Keratinocyte (primary cell): ENCODE measurements around the gene NSMCE1. TPM values are rescaled to one million over a fixed set of nuclear protein-coding genes. Genes with fewer than 3 reads are reported as not detected.

Experiments used
- DNase-seq: peaks from one replicate; pipeline ENCODE4 v3.0.0-alpha.2; 2011; ENCODE audit warnings: low read depth, missing footprints, low spot score
- FAIRE-seq: peaks from 2 replicates; lab custom pipeline; 2011; peaks lifted over from hg19 to GRCh38; lab: Jason Lieb, UNC
- H2AFZ ChIP-seq: 2 replicates; pipeline ENCODE4 v1.6.0; 2012; ENCODE audit warnings: low read length, control low read depth, inconsistent platforms; ENCODE audit not compliant: control insufficient read depth
- H3K27ac ChIP-seq: 2 replicates; pipeline ENCODE4 v1.5.1; 2011; ENCODE audit warnings: low read length; ENCODE audit not compliant: control insufficient read depth, insufficient read depth
- H3K27me3 ChIP-seq: 3 replicates; pipeline ENCODE4 v1.6.0; 2011; ENCODE audit warnings: low read length; ENCODE audit not compliant: control insufficient read depth, insufficient read depth; ENCODE audit errors: extremely low read depth
- H3K36me3 ChIP-seq, 2 experiments: 2 replicates in 1 of 2; 3 replicates in 1 of 2; pipeline ENCODE4 v1.5.1; 2011; ENCODE audit warnings: low read length in 2 of 2, mild to moderate bottlenecking in 1 of 2; ENCODE audit not compliant: control insufficient read depth in 2 of 2, insufficient read depth in 2 of 2; ENCODE audit errors: extremely low read depth in 1 of 2
- H3K4me1 ChIP-seq: 3 replicates; pipeline ENCODE4 v1.5.1; 2011; ENCODE audit warnings: low read length; ENCODE audit not compliant: control insufficient read depth, insufficient read depth; ENCODE audit errors: extremely low read depth
- H3K4me2 ChIP-seq: 3 replicates; pipeline ENCODE4 v1.6.0; 2011; ENCODE audit warnings: low read depth, low read length; ENCODE audit not compliant: control insufficient read depth, insufficient read depth; ENCODE audit errors: extremely low read depth
- H3K4me3 ChIP-seq, 3 experiments: fragments of 200-600 bp in 1 of 3; sonication (generic) in 1 of 3; 2 replicates in 2 of 3; 3 replicates in 1 of 3; pipeline ENCODE4 v1.5.1; 2011 to 2016; ENCODE audit warnings: low read length in 3 of 3, mild to moderate bottlenecking in 3 of 3, control low read depth in 2 of 3, inconsistent platforms in 1 of 3, low read depth in 1 of 3, mixed read lengths in 1 of 3, mixed run types in 1 of 3, moderate library complexity in 1 of 3; ENCODE audit not compliant: control insufficient read depth in 2 of 3, insufficient read depth in 2 of 3; ENCODE audit errors: extremely low read depth in 1 of 3
- H3K79me2 ChIP-seq: 2 replicates; pipeline ENCODE4 v1.6.0; 2012; ENCODE audit warnings: low read length; ENCODE audit not compliant: control insufficient read depth, insufficient read depth
- H3K9ac ChIP-seq: 3 replicates; pipeline ENCODE4 v1.6.0; 2011; ENCODE audit warnings: low read length; ENCODE audit not compliant: control insufficient read depth, insufficient read depth; ENCODE audit errors: extremely low read depth
- H3K9me1 ChIP-seq: 3 replicates; pipeline ENCODE4 v1.6.0; 2011; ENCODE audit warnings: low read length; ENCODE audit not compliant: control insufficient read depth, insufficient read depth; ENCODE audit errors: extremely low read depth
- H3K9me3 ChIP-seq: 2 replicates; pipeline ENCODE4 v1.5.1; 2012; ENCODE audit warnings: low read depth, low read length; ENCODE audit not compliant: control insufficient read depth
- H4K20me1 ChIP-seq: 3 replicates; pipeline ENCODE4 v1.6.0; 2011; ENCODE audit warnings: low read length; ENCODE audit not compliant: control insufficient read depth, insufficient read depth; ENCODE audit errors: extremely low read depth
- CTCF ChIP-seq, 3 experiments: IDR thresholded peaks in 1 of 3; conservative IDR thresholded peaks in 1 of 3; optimal IDR thresholded peaks in 1 of 3; 2 replicates in 2 of 3; 3 replicates in 1 of 3; pipeline versions ENCODE3 to v1.5.1; 2011; ENCODE audit warnings: low read length in 3 of 3, mild to moderate bottlenecking in 3 of 3, moderate library complexity in 2 of 3, control low read depth in 1 of 3, inconsistent platforms in 1 of 3; ENCODE audit not compliant: insufficient read depth in 2 of 3; ENCODE audit errors: extremely low read depth in 1 of 3
- EZH2 ChIP-seq: IDR thresholded peaks from one replicate; pipeline ENCODE4 v1.6.1; 2012; ENCODE audit warnings: inconsistent platforms, mild to moderate bottlenecking, low read length, moderate library complexity
- dilution Hi-C: fragments of 300-500 bp; cut with MboI; formaldehyde crosslinking; loops from one replicate; pipeline ENCODE4 v1.7.0; 2020; ENCODE audit warnings: low sequenced_read_pairs; ENCODE audit not compliant: extremely low pct_ligation_motif_present
- polyA plus RNA-seq, 5 experiments: library from polyadenylated mRNA; depleted of rRNA in 3 of 5; stranded (reverse) in 3 of 5; stranded (forward) in 1 of 5; unstranded in 1 of 5; fragments of >200 nt; gene quantifications; 1 replicate in 1 of 5; 2 replicates in 3 of 5; 3 replicates in 1 of 5; pipeline versions ENCODE4 v1.2.1 to v1.2.3, GENCODE V29; 2011 to 2012; ENCODE audit warnings: missing spikeins in 2 of 5, low read depth in 1 of 5, low replicate concordance in 1 of 5

NSMCE1 gene
- polyA plus RNA-seq, 1 donor (not counting 4 experiments of a cell fraction or from before 2014, with no cell fraction given), result 55.9 TPM

GRCh38 chr16:27210174-27210573 is 58.4 kb downstream of the NSMCE1 start:
- Histone ChIP-seq H3K9ac (no peak overlapping the region), H3K27me3 (no peaks in the 10 kb centered on the region), H3K36me3 (peaks cover 0 to 5% of the 10 kb centered on the region in 2 experiments), H3K4me2 (no peak overlapping the region), H3K4me1 (no peaks in the 10 kb centered on the region), H3K27ac (no peak overlapping the region), H3K9me3 (no peaks in the 10 kb centered on the region), H2AFZ (no peak overlapping the region), H3K79me2 (no peaks in the 10 kb centered on the region), H4K20me1 (no peaks in the 10 kb centered on the region), H3K9me1 (no peaks in the 10 kb centered on the region), H3K4me3 (no peak overlapping the region)
- FAIRE-seq (no peak), DNase-seq (no peak)
- no peak for TF ChIP-seq EZH2
- no peak for TF ChIP-seq CTCF (optimal IDR thresholded peaks at IDR 0.05 in 1 of 3, IDR thresholded peaks at IDR 0.05 in 1 of 3, conservative IDR thresholded peaks at IDR 0.05 in 1 of 3; ENCODE audit: extremely low read depth in 1 of 3, insufficient read depth in 2 of 3, low read length in 3 of 3)
- dilution Hi-C loops, result no loop called here

GRCh38 chr16:27209591-27209990 is 59.0 kb downstream of the NSMCE1 start:
- Histone ChIP-seq H3K4me2 (no peak overlapping the region), H3K27me3 (no peaks in the 10 kb centered on the region), H2AFZ (no peak overlapping the region), H3K27ac (no peak overlapping the region), H3K4me3 (no peak overlapping the region), H3K9me3 (no peaks in the 10 kb centered on the region), H3K4me1 (peaks cover under 1% of the 10 kb centered on the region), H3K36me3 (peaks cover 0 to 5% of the 10 kb centered on the region in 2 experiments), H3K9me1 (no peaks in the 10 kb centered on the region), H4K20me1 (no peaks in the 10 kb centered on the region), H3K79me2 (no peaks in the 10 kb centered on the region), H3K9ac (no peak overlapping the region)
- dilution Hi-C loops, result no loop called here
- TF ChIP-seq EZH2, result no peak
- TF ChIP-seq CTCF (optimal IDR thresholded peaks at IDR 0.05 in 1 of 3, IDR thresholded peaks at IDR 0.05 in 1 of 3, conservative IDR thresholded peaks at IDR 0.05 in 1 of 3; ENCODE audit: extremely low read depth in 1 of 3, insufficient read depth in 2 of 3, low read length in 3 of 3), result no peak
- no peak for DNase-seq
- no peak for FAIRE-seq
